Activated naive CD4-positive, alpha-beta T cell treated with anti-CD3 and anti-CD28 coated beads, Interleukin-2, amount 50 U/mL, for 24 hours (primary cell): ENCODE measurements around the gene ZNF407.

Source experiments
- H3K27ac Mint-ChIP-seq: one replicate; pipeline ENCODE4 v1.8.0; 2021; ENCODE audit warnings: mild to moderate bottlenecking, mixed read lengths
- H3K27me3 Mint-ChIP-seq: one replicate; pipeline ENCODE4 v1.8.0; 2021; ENCODE audit warnings: mixed read lengths
- H3K36me3 Mint-ChIP-seq: one replicate; pipeline ENCODE4 v1.8.0; 2021; ENCODE audit warnings: mixed read lengths
- H3K4me1 Mint-ChIP-seq: one replicate; pipeline ENCODE4 v1.8.0; 2021; ENCODE audit warnings: mixed read lengths
- H3K4me3 Mint-ChIP-seq: one replicate; pipeline ENCODE4 v1.8.0; 2021; ENCODE audit warnings: mild to moderate bottlenecking, mixed read lengths
- H3K9me3 Mint-ChIP-seq: one replicate; pipeline ENCODE4 v1.8.0; 2021; ENCODE audit warnings: mixed read lengths

ZNF407 gene

DNA sequence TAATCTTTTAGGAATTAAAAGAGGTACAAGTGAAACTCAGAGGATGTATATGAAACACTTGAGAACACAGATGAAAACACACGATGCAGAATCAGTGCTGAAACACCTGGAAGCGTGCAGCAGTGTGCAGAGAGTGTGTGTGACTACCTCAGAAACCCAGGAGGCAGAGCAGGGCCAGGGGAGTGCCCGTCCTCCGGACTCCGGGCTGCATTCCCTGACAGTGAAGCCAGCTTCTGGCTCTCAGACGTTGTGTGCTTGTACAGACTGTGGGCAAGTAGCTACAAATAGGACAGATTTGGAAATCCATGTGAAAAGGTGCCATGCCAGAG, 34.6 kb downstream of the ZNF407 start:
- Mint-ChIP-seq H3K27me3 (no peaks in the 10 kb centered on the region), H3K4me3 (peak overlapping the region; percentile 83), H3K9me3 (no peaks in the 10 kb centered on the region), H3K27ac (peak overlapping the region; percentile 95), H3K36me3 (peaks cover 8% of the 10 kb centered on the region), H3K4me1 (peaks cover 47% of the 10 kb centered on the region)

DNA sequence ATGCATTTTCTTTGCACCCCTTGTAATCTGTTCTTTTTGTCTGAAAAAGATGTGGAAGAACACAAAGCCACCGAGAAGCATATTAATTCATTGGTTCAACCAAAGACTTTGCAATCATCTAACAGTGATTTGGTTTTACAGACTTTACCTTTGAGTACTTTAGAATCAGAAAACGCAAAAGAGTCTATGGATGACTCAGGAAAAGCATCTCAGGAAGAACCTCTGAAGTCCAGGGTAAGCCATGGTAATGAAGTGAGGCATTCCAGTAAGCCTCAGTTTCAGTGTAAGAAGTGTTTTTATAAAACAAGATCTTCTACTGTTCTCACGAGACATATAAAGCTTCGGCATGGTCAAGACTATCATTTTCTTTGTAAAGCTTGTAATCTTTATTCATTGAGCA, 35.2 kb downstream of the ZNF407 start:
- Mint-ChIP-seq H3K27me3 (no peaks in the 10 kb centered on the region), H3K9me3 (no peaks in the 10 kb centered on the region), H3K4me3 (peak overlapping the region; percentile 83), H3K27ac (peak overlapping the region; percentile 95), H3K4me1 (peaks cover 51% of the 10 kb centered on the region), H3K36me3 (peaks cover 9% of the 10 kb centered on the region)

DNA sequence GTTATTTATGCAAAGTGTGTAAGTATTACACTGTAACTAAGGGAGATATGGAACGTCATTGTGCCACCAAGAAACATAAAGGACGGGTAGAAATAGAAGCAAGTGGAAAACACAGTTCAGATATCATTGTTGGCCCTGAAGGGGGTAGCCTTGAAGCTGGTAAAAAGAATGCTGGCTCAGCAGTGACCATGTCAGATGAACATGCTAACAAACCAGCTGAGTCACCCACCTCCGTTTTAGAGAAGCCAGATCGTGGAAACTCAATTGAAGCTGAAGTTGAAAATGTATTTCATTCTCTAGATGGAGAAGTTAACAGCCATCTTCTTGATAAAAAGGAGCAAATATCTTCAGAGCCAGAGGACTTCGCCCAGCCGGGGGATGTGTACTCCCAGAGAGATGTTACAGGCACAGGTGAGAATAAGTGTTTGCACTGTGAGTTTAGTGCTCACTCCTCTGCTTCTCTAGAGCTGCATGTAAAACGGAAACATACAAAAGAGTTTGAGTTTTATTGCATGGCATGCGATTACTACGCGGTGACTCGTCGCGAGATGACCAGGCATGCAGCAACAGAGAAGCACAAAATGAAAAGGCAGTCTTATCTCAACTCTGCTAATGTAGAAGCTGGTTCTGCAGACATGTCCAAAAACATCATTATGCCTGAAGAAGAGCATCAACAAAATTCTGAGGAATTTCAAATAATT, 36.1 kb downstream of the ZNF407 start:
- Mint-ChIP-seq H3K27ac (peak overlapping the region; percentile 95), H3K4me3 (no peak overlapping the region), H3K4me1 (peaks cover 57% of the 10 kb centered on the region), H3K36me3 (peaks cover 13% of the 10 kb centered on the region), H3K9me3 (no peaks in the 10 kb centered on the region), H3K27me3 (no peaks in the 10 kb centered on the region)

DNA sequence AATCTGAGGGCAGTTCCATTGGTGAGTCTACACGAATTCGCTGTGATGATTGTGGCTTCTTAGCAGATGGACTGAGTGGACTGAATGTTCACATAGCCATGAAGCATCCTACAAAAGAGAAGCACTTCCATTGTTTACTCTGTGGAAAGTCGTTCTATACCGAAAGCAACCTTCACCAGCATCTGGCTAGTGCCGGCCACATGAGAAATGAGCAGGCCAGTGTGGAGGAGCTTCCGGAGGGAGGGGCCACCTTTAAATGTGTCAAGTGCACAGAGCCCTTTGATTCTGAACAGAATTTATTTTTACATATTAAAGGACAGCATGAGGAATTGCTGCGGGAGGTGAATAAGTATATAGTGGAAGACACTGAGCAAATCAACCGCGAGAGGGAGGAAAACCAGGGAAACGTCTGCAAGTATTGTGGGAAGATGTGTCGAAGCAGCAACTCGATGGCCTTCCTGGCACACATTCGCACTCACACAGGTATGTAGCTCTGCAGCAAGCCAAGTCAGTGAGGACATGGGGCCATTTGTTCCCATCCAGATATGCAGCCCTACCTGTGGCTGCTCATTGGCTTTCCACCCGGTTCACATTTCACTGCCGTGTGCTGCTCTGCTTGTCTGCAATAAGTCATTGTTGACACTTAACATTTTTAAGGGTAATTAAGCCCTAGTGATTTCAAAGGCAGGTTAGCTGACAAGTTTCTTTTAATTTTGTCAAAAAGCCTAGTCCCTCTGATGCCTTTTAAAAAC, 37.7 kb downstream of the ZNF407 start:
- H3K27me3 Mint-ChIP-seq, result no peaks in the 10 kb centered on the region
- peaks cover 13% of the 10 kb centered on the region for H3K36me3 Mint-ChIP-seq
- H3K4me3 Mint-ChIP-seq, result no peak overlapping the region
- H3K9me3 Mint-ChIP-seq, result no peaks in the 10 kb centered on the region
- H3K27ac Mint-ChIP-seq, result no peak overlapping the region
- peaks cover 55% of the 10 kb centered on the region for H3K4me1 Mint-ChIP-seq

DNA sequence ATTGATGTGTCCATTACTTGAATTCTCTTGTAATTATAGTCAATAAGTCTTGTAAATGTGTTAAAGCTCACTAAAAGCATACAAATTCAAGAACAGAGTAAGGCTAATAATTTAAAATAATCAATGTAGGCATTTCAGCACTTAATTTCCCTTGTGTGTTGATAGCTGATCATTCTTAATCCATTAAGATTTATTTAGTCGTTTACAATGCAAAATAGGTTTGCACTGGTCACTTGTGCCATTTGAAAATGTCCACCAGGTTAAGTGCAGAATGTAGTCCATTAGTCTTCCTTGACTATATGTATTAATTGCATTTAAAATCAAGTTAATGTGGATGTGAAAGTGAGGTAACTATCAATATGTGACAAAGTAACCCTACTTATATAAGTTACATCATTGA, 39.4 kb downstream of the ZNF407 start:
- Mint-ChIP-seq H3K4me1 (peaks cover 39% of the 10 kb centered on the region), H3K4me3 (no peak overlapping the region), H3K27ac (no peak overlapping the region), H3K9me3 (no peaks in the 10 kb centered on the region), H3K36me3 (peaks cover 13% of the 10 kb centered on the region), H3K27me3 (no peaks in the 10 kb centered on the region)

DNA sequence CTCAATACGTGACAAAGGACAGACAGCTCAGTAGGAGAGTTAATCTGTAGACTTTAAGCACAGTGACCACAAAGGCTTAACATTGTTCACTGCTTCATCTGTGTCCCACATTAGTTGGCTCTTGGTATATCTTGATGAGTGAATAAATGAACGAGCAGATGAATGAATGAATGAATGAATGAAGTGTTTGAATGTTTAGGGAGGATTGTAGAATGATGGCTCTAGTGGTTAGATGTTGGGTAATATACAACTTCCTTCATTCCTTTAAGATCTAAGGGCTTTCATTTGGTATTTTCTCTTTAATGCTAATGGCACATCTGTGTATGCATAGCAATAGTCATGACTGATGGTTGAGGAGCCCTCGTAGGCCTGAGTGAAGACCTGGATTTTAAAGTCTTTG, 40.5 kb downstream of the ZNF407 start:
- Mint-ChIP-seq H3K27ac (no peak overlapping the region), H3K9me3 (no peaks in the 10 kb centered on the region), H3K36me3 (peaks cover 14% of the 10 kb centered on the region), H3K4me1 (peaks cover 27% of the 10 kb centered on the region), H3K27me3 (no peaks in the 10 kb centered on the region), H3K4me3 (no peak overlapping the region)

DNA sequence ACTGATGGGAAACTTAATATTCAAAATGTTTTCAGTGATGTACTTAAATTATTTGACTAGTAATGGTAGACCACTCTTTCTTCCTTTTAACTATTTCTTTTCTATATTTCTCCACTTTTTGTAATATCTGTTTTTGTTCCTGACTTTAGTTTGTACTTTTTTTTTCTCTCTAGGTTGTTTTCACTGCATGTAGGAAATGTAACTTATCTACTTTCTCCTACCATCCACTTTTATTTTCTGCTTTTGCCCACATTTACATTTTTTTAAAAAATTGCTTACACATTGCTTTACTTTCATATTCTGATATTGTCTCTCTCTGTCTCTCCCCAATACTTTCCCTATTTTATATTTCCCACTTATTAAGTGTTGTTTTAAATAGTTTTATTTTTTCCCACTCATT, 47.0 kb downstream of the ZNF407 start:
- Mint-ChIP-seq H3K4me3 (peak overlapping the region; percentile 8), H3K36me3 (peaks cover 15% of the 10 kb centered on the region), H3K27ac (no peak overlapping the region), H3K4me1 (peaks cover 17% of the 10 kb centered on the region), H3K27me3 (no peaks in the 10 kb centered on the region), H3K9me3 (no peaks in the 10 kb centered on the region)

DNA sequence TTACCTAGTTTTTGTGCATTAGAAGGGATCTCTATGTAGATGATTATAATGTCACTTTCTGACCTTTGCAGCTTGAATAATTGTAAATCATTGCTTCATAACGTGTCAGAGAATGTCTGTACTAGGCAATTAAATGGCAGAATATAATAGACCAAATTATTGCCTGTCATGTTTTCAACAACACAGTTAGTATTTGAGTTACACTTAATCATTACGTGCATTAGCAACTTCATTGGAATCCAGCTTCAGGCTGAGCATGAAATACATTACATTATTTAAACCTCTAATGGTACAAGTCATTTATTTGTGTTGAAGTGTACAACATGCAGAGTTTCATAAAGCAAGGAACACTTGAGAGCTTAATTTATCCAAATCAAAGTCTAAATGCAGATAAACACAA, 48.0 kb downstream of the ZNF407 start:
- Mint-ChIP-seq H3K9me3 (no peaks in the 10 kb centered on the region), H3K36me3 (peaks cover 15% of the 10 kb centered on the region), H3K4me1 (peaks cover 17% of the 10 kb centered on the region), H3K27ac (no peak overlapping the region), H3K27me3 (no peaks in the 10 kb centered on the region), H3K4me3 (no peak overlapping the region)

DNA sequence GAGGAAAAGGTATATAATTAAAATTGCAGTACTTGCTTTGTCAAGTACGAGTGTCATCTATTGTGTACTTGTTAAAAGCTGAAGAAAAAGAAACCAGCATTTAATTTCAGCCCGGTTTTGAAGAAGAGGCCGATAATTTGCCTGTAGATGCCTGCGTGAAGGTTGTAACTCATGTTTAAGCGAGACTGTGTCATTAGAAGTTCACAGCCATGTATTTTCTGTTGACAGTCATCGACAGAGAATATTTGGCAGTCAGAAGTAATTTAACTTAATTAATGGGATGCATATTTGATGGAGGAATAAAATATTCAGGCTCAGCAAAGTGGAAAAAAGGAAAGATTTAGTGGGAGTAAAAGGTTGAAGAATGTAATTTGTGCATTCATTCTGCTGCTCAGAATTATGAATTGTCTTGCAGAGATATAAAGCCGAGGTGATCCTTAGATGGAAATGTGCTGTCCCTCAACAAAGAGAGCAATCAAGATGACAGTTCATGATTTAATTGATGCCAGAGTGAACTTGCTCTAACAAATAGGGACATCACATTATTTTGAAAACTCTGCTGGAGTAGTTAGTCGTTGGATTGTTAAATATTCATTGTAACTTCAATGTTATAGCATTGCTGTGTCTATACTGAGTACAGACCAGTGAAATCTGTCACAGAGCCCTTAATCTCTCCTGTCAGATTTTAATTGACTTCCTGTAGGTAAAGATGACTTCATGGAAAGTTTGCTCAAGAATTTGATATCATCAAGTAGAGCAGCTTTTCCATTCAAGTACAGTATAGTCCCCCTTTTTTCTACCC, 53.9 kb downstream of the ZNF407 start:
- Mint-ChIP-seq H3K27me3 (no peaks in the 10 kb centered on the region), H3K27ac (no peak overlapping the region), H3K4me1 (peaks cover 7% of the 10 kb centered on the region), H3K4me3 (no peak overlapping the region), H3K9me3 (no peaks in the 10 kb centered on the region), H3K36me3 (peaks cover 2% of the 10 kb centered on the region)

DNA sequence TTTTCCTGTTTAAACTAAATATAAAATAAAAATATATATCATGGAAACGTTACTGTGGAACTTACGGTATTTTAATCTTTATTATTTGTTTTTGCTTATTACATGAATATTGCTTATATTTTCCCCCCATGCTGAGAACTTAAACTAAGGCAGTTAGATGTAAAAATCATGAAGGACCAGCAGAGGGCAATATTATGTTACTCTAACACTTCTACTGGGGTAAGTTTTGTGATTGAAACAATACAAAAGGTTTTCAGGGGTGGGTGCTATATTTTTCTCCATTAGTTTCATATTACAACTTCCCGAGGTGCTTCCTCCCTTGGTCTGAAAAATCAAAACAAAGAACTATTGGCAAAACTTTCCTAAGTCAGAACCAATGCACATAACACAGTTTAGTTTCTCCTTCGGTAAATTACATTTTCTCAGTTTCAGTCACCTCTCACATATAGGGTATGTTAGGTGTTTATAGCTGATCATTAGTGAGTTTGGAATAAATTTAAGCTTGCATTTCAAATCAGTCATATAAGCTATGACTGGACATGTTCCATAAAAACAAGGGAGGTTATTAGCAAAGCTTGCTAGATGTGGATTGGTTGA, 54.8 kb downstream of the ZNF407 start:
- H3K36me3 Mint-ChIP-seq, result peaks cover 3% of the 10 kb centered on the region

DNA sequence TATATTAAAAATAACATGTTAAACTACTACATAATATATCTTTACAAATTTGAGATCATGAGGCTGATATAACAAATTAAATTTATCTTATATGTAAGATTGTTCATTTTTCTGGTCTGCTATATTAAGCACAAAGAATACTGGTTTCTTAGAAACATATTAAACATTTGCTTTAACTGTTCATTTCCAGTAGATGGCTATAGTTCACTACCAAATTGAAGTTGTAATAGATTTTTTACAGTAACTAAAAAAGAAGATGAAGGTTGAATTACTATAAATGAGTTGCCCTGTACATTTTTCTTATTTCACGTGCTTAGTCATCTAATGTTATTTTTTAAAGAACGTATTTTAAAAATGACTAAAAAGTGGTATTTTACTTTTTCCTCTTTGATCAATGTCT, 57.0 kb downstream of the ZNF407 start:
- H3K4me1 Mint-ChIP-seq, result peaks cover 7% of the 10 kb centered on the region
- H3K27ac Mint-ChIP-seq, result no peak overlapping the region
- H3K36me3 Mint-ChIP-seq, result peaks cover 5% of the 10 kb centered on the region

More for the DNA sequence above, 54.8 kb downstream of the ZNF407 start:
- H3K9me3 Mint-ChIP-seq, result no peaks in the 10 kb centered on the region
- H3K27ac Mint-ChIP-seq, result no peak overlapping the region
- no peak overlapping the region for H3K4me3 Mint-ChIP-seq
- no peaks in the 10 kb centered on the region for H3K27me3 Mint-ChIP-seq
- peaks cover 7% of the 10 kb centered on the region for H3K4me1 Mint-ChIP-seq

DNA sequence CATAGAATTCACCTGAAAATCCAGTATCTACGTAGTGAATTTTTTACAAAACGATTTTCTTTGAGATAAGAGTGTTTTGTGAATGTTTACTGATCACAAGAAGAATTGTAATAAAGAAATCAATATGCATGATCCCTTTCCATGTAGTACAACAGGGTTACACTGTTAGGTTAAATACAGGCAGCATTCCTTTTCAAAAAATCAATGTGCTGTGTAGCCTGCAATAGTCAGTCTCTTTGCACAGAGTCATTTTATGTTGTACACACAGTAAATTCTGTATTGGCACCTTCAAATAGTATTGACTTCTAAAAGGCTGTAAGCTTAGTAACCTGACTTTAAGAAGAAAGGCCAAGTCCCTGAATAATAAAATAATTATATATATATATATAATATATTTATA, 63.3 kb downstream of the ZNF407 start:
- H3K4me3 Mint-ChIP-seq, result no peak overlapping the region
- H3K4me1 Mint-ChIP-seq, result no peaks in the 10 kb centered on the region
- no peaks in the 10 kb centered on the region for H3K27me3 Mint-ChIP-seq
- no peaks in the 10 kb centered on the region for H3K9me3 Mint-ChIP-seq
- peaks cover 16% of the 10 kb centered on the region for H3K36me3 Mint-ChIP-seq
- H3K27ac Mint-ChIP-seq, result no peak overlapping the region

More for the DNA sequence above, 57.0 kb downstream of the ZNF407 start:
- H3K27me3 Mint-ChIP-seq, result no peaks in the 10 kb centered on the region
- H3K9me3 Mint-ChIP-seq, result no peaks in the 10 kb centered on the region
- no peak overlapping the region for H3K4me3 Mint-ChIP-seq

DNA sequence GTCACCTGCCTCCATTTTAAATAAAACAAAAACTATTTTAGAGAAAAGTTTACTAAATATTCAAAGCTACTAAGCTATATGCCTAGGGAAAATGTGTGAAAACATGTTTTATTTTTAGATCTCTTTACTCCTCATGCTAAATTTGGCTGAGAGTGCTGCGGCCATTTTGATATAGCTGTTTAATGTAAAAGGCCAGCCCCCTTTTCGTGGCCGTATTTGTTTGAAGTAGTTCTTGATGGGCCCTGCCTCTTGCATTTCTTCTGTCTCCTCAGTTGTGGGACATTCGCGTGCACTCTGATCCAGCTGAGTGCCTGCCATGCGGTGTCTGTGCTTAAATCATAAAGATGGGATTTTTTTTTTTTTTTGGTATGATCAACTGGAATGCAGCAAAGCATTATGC, 64.0 kb downstream of the ZNF407 start:
- Mint-ChIP-seq H3K27ac (no peak overlapping the region), H3K4me3 (no peak overlapping the region), H3K4me1 (no peaks in the 10 kb centered on the region), H3K36me3 (peaks cover 16% of the 10 kb centered on the region), H3K27me3 (no peaks in the 10 kb centered on the region), H3K9me3 (no peaks in the 10 kb centered on the region)

DNA sequence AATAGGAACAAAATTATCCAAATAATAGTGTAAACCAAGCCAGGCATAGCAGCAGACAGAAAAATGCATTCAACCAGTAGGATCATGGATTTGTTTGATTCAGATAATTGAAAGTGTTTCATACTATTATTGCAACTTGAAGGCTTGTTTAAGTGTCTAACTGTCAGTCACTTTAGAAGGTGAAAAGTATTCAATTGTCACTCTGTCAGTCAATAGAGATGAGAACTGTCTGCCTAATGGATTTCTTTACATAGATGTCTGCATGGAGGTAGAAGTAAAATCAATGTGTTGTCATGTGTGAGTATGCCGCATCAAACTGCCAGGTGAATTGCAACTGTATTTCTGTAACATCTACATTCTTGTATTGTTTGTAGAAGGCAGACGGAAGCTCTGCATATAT, 65.0 kb downstream of the ZNF407 start:
- Mint-ChIP-seq H3K4me1 (no peaks in the 10 kb centered on the region), H3K4me3 (no peak overlapping the region), H3K27me3 (no peaks in the 10 kb centered on the region), H3K36me3 (peaks cover 19% of the 10 kb centered on the region), H3K27ac (no peak overlapping the region), H3K9me3 (no peaks in the 10 kb centered on the region)

DNA sequence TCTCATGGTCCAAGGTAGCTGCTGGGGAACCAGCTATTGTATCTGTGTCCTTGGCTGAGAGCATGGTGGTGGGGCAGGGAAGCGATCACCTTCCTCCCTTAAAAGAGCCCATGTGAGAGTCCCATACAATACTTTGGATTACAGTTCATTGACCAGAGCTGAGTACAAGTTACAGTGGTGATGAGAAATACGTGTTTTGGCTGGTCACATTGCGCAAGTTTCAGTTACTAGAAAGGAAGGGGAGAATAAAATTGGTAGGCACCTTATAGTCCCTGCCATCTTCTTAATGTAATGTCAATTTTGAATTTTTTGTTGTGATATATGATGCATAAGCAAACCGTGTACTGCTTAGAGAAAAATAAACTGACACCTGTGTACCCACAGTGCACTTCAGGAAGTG, 67.7 kb downstream of the ZNF407 start:
- Mint-ChIP-seq H3K36me3 (peaks cover 26% of the 10 kb centered on the region), H3K27me3 (no peaks in the 10 kb centered on the region), H3K27ac (no peak overlapping the region), H3K4me3 (no peak overlapping the region), H3K4me1 (no peaks in the 10 kb centered on the region), H3K9me3 (no peaks in the 10 kb centered on the region)

DNA sequence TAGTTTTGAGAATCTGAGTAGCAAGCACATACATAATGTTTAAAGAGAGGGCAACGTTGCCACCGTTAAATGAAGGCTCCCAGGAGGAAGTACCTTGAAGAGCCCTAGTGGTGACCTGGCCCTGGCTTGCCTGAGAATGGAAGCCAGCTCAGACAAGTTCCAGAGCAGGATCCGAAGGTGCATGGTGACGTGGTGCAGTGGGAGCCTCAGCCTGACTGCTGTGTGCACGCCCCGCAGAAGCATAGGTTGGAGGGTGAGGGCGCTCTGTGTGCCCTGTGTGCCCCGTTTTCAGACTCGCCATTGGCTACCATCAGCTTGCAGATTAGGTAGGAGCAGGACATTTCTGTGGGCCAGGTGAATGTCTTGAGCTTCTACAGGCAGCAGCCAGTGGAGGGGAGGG, 68.2 kb downstream of the ZNF407 start:
- Mint-ChIP-seq H3K9me3 (no peaks in the 10 kb centered on the region), H3K4me1 (no peaks in the 10 kb centered on the region), H3K4me3 (no peak overlapping the region), H3K36me3 (peaks cover 26% of the 10 kb centered on the region), H3K27ac (no peak overlapping the region), H3K27me3 (no peaks in the 10 kb centered on the region)
